Measurements from ENCODE around the gene EVI5L. TPM values are rescaled to one million over a fixed set of nuclear protein-coding genes. Genes with fewer than 3 reads are reported as not detected.
A peak's percentile ranks its signal among the peaks of the same experiment; 100 is the strongest.

EVI5L gene
- total RNA-seq, 2 experiments from 2014 or later = 5.2 to 6.0 TPM

DNA sequence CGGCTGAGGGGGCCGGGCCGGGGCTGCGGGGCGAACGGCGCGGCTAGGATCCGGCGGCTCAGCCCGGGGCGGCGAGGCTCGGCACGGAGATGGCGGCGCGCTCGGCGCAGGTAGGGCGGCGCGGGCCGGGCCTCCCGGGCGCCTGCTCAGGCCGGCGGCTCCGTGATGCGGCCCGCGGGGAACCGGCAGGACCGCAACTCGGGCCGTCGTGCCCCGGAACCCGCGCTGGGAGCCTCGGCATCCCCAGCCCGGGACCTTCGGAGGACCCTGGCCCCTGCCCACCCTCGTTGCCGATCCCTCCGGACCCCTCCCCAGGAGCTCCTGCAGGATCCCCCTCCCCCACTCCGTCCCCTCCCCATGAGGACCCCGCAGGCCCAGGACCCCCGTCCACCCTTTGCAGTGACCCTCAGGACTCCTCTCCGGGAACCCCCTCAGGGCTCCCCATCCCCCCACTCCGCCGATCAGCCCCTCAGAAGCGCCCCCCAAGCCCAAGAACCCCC lies 304 bp downstream of the EVI5L start:
- Mint-ChIP-seq H3K4me3 (no peak overlapping the region), H3K36me3 (ENCODE audit: low read depth) (no peaks in the 10 kb centered on the region), H3K4me1 (ENCODE audit: low read depth) (peaks cover 11% of the 10 kb centered on the region), H3K27ac (no peak overlapping the region), H3K27me3 (no peaks in the 10 kb centered on the region), H3K9me3 (no peaks in the 10 kb centered on the region)
- H3K27me3 ChIP-seq (ENCODE audit: control insufficient read depth in 1 of 2, insufficient read depth in 2 of 2, low read length in 2 of 2) = no peaks in the 10 kb centered on the region
- POLR2A ChIA-PET = no interaction called here
- ATAC-seq (ENCODE audit: poor library complexity) (no peak), DNase-seq (peak in 2 of 14 experiments; percentile 36 to 69)
- intact Hi-C loops (cut with DNase I, micrococcal nuclease) = loop anchor here in 1 of 2 experiments (2.0 kb wide), 1 partner anchor 38 kb away; no protein-coding TSS in a partner anchor
- peak overlapping the region; percentile 52 for H3K4me3 ChIP-seq (ENCODE audit: low read length)
- CTCF ChIA-PET = no interaction called here
- peaks cover 30% of the 10 kb centered on the region for H3K4me1 ChIP-seq (ENCODE audit: insufficient read depth, low read length)
- no peak overlapping the region for H3K27ac ChIP-seq (ENCODE audit: low read depth in 1 of 2, low read length in 2 of 2)
- no peaks in the 10 kb centered on the region for H3K9me3 ChIP-seq (ENCODE audit: control insufficient read depth in 1 of 2, insufficient read depth in 1 of 2, low read length in 2 of 2)
- TF ChIP-seq, protein P1, sequence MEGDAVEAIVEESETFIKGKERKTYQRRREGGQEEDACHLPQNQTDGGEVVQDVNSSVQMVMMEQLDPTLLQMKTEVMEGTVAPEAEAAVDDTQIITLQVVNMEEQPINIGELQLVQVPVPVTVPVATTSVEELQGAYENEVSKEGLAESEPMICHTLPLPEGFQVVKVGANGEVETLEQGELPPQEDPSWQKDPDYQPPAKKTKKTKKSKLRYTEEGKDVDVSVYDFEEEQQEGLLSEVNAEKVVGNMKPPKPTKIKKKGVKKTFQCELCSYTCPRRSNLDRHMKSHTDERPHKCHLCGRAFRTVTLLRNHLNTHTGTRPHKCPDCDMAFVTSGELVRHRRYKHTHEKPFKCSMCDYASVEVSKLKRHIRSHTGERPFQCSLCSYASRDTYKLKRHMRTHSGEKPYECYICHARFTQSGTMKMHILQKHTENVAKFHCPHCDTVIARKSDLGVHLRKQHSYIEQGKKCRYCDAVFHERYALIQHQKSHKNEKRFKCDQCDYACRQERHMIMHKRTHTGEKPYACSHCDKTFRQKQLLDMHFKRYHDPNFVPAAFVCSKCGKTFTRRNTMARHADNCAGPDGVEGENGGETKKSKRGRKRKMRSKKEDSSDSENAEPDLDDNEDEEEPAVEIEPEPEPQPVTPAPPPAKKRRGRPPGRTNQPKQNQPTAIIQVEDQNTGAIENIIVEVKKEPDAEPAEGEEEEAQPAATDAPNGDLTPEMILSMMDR (IDR thresholded peaks at IDR 0.05) = no peak
- no peaks in the 10 kb centered on the region for H3K36me3 ChIP-seq (ENCODE audit: insufficient read depth, low read length)

DNA sequence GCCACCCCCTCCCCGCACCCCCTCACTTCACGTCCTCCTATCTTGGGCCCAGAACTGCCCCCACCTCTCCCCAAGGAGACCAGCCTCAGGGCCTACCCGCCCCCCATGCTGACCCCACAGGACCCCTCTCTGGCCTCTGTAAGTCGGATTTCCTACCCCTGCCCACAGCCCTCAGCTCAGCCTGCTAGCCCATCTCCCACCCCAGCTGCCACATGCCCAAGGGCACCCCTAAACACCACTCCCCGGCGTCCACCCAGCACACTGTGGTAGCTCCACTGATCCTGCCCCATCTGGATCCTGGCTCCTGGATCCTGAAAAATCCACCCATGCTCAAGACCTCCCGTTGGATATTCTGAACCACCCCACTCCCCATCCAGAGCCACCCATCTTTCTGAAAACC lies 805 bp downstream of the EVI5L start:
- no peaks in the 10 kb centered on the region for H3K9me3 ChIP-seq (ENCODE audit: control insufficient read depth in 1 of 2, insufficient read depth in 1 of 2, low read length in 2 of 2)
- H3K36me3 ChIP-seq (ENCODE audit: insufficient read depth, low read length) = no peaks in the 10 kb centered on the region
- no peaks in the 10 kb centered on the region for H3K9me3 Mint-ChIP-seq
- ChIA-PET POLR2A (no interaction called here), CTCF (interaction anchor here (1.3 kb wide), 1 partner anchor 150 kb away, joined by 4 read pairs; the partner anchor contains the start of gene TRAPPC5)
- H3K27me3 ChIP-seq (ENCODE audit: control insufficient read depth in 1 of 2, insufficient read depth in 2 of 2, low read length in 2 of 2) = no peaks in the 10 kb centered on the region
- no peaks in the 10 kb centered on the region for H3K36me3 Mint-ChIP-seq (ENCODE audit: low read depth)
- H3K4me1 Mint-ChIP-seq (ENCODE audit: low read depth) = peaks cover 11% of the 10 kb centered on the region
- DNase-seq (no peak), ATAC-seq (ENCODE audit: poor library complexity) (no peak)
- intact Hi-C loops (cut with DNase I, micrococcal nuclease) = loop anchor here in 1 of 2 experiments (2.0 kb wide), 1 partner anchor 38 kb away; no protein-coding TSS in a partner anchor
- H3K4me3 ChIP-seq (ENCODE audit: low read length) = peak overlapping the region; percentile 52
- no peak overlapping the region for H3K27ac Mint-ChIP-seq
- H3K27ac ChIP-seq (ENCODE audit: low read depth in 1 of 2, low read length in 2 of 2) = no peak overlapping the region
- no peaks in the 10 kb centered on the region for H3K27me3 Mint-ChIP-seq
- H3K4me1 ChIP-seq (ENCODE audit: insufficient read depth, low read length) = peaks cover 30% of the 10 kb centered on the region
- TF ChIP-seq, protein P1 (IDR thresholded peaks at IDR 0.05) = no peak
- H3K4me3 Mint-ChIP-seq = peak overlapping the region; percentile 89

DNA sequence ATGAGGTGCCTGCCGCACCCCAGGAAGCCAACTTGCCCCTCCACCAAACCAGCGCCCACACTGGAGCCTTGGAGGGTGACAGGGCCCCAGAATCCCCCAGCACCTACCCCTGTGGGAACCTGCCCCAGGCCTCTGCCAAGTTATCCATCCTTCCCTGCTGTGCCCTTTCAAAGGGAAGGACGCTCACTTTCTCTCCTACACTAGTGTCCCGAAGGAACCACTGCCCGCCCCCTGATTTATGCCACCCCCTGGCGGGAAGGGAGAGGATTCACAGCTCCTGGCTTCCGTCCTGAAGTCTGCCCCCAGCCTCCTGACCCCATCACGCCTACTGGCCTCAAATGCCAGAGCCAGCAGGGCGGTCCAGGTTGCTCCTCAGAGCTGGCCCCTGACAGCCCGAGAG lies 1.4 kb downstream of the EVI5L start:
- peak in 1 of 14 experiments; percentile 39 for DNase-seq
- Histone ChIP-seq H3K4me1 (ENCODE audit: insufficient read depth, low read length) (peaks cover 30% of the 10 kb centered on the region), H3K27ac (ENCODE audit: low read depth in 1 of 2, low read length in 2 of 2) (no peak overlapping the region), H3K27me3 (ENCODE audit: control insufficient read depth in 1 of 2, insufficient read depth in 2 of 2, low read length in 2 of 2) (no peaks in the 10 kb centered on the region), H3K36me3 (ENCODE audit: insufficient read depth, low read length) (no peaks in the 10 kb centered on the region), H3K9me3 (ENCODE audit: control insufficient read depth in 1 of 2, insufficient read depth in 1 of 2, low read length in 2 of 2) (no peaks in the 10 kb centered on the region), H3K4me3 (ENCODE audit: low read length) (no peak overlapping the region)
- Mint-ChIP-seq H3K27ac (no peak overlapping the region), H3K4me1 (ENCODE audit: low read depth) (peaks cover 11% of the 10 kb centered on the region), H3K9me3 (no peaks in the 10 kb centered on the region), H3K27me3 (no peaks in the 10 kb centered on the region), H3K4me3 (peak overlapping the region; percentile 89), H3K36me3 (ENCODE audit: low read depth) (no peaks in the 10 kb centered on the region)
- ATAC-seq (ENCODE audit: poor library complexity) = no peak
- ChIA-PET POLR2A (no interaction called here), CTCF (interaction anchor here (1.3 kb wide), 1 partner anchor 151 kb away, joined by 4 read pairs; the partner anchor contains the start of gene TRAPPC5)
- TF ChIP-seq, protein P1 (IDR thresholded peaks at IDR 0.05) = no peak
- intact Hi-C loops (cut with DNase I, micrococcal nuclease) = loop anchor here in 1 of 2 experiments (2.0 kb wide), 1 partner anchor 37 kb away; no protein-coding TSS in a partner anchor
